HG03575 (cell line): ENCODE results near the gene ADAMTS19.

Experiments
- ATAC-seq: cut with Tn5 transposase; IDR thresholded peaks from one replicate; pipeline ENCODE4 v1.9.1; 2021; ENCODE audit not compliant: unreplicated experiment, insufficient number of reproducible peaks, low FRiP score; ENCODE audit errors: extremely low read depth

Gene ADAMTS19

DNA sequence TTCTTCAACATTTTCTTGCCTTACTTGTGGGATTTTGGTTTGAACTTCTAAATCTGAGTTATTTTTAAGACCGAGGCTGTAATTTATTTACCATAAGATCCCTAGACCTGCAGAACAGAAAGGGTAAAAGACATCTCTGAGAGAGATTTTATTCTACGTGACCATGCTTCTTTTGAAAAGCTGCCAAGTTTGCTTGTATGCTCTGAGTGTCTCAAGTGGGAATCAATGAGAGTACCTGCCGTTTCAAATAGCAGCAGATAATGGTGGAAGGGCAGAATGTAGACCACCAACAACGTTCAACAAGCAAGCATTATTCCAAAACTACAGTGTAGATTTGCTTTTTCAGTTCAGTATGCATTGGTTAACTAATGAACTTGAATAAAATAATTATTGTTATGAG lies 179.2 kb downstream of the ADAMTS19 start:
- no peak for ATAC-seq

- ATAC-seq: no peak
These were observed 192.4 kb downstream of the ADAMTS19 start for GRCh38 chr5:129652349-129653056.

DNA sequence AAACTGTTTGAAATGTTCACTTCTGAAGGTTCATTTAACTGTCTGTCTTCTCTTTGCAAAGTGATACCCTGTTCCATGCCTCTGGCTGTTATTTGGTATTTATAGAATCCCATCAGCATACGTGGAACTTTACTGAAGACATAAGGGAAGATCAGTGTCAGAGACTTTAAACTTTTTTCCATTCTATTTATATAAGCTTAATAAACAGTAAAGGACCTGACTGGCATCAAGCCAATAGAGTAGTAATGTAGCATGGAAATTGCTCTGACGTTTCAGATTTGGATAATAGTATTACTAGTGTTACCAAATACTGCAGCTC lies 192.9 kb downstream of the ADAMTS19 start:
- ATAC-seq: no peak

GRCh38 chr5:129653442-129653841 lies 193.3 kb downstream of the ADAMTS19 start:
- no peak for ATAC-seq

- no peak for ATAC-seq
These were observed 196.9 kb downstream of the ADAMTS19 start for GRCh38 chr5:129656952-129657351.

DNA sequence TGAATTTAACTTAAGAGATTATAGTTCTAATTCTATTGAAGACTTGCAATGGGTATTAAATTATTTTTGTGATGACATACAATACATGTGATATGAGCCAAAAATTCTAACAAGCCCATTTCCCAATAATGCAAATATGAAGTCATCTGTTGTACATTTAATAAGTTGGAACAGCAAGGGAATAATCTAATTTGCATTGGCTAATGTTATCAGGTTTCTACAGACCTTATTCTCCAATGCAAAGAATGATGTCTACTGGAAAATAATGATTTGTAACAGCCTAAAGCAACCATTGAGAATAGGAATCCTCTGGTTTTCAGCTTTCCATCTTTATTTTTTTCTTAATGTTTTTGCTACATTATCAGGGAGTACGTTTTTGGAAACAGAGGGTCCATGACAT lies 198.7 kb downstream of the ADAMTS19 start:
- no peak for ATAC-seq

DNA sequence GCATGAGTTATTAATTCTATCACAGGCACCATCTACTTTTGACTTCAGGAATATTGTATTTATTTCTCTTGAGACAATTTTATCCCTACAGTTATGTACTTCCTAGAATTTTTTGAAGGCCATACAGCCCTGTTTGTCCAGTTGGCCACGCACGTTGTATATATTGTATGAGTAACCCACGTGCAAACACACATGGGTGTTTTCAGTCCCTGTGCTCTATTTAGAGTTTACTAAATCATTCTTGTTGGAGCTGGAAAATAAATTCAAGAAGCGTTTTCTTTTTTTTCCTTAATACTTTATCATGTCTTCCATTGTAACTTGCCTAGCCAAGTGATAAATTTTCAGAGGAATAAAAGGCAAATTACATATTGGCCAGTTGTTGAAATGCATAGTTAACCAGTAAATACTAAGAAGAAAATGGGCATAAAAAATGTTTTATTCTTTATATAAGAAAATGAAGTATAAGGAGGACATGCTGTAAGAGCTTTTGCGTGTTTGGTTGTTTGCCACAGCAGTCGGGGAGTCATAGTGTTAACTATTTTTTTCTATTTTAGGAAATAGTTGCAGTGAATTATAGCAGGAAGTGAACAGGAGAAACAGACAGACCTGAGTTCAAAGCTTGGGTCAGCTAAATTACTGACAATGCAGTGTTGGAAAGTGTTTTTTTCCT lies 201.4 kb downstream of the ADAMTS19 start:
- no peak for ATAC-seq

DNA sequence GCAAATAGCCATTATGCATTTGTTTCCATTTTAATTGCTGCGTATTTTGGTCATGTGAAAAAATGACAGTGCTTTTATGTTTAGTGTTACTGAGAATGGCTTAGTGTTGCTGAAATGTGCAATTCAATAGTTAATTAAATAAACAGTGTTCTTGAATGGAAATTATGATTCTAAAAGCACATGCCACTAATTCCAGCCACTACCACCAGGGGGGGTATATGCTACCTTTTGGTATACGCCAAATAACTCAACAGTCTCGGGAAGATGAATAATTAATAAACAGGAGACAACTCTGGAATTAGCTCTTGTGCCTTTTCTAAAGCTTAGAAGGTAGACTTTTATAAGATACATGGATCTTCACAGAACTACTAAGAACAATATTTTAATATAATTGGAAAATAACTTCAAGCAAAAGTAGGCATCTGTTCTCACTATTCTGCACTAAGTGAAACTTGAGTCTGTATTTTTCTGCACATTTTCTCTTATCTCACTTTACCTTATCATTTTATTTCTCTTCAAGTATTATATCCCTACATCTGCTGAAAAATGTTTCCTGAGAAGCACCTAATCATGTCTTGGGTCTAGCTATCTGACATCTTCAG lies 204.3 kb downstream of the ADAMTS19 start:
- ATAC-seq: no peak

DNA sequence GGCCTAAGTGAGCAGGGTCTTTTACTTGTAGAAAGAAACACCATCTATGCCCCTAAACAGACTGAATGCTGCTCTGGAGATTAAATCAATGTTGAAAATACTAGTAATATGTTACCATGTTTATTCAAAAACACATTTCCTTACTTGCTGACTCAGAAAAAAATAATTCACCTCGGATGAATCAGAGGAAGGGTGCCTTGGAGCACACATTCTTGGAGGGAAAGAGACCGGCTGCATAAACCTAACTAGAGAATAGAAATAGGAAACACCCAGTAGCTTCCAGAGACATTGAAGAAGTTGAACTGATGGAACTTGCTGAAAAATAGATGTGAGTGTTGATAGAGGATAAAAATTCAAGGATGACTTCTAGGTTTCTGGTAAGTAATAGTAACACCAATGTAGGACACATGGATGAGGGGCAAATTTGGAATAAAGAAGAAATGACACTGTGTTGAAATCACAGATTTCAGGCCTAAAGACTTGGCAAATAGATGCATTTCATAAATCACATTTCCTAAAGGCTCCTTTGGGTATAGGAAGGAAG lies 210.9 kb downstream of the ADAMTS19 start:
- no peak for ATAC-seq

DNA sequence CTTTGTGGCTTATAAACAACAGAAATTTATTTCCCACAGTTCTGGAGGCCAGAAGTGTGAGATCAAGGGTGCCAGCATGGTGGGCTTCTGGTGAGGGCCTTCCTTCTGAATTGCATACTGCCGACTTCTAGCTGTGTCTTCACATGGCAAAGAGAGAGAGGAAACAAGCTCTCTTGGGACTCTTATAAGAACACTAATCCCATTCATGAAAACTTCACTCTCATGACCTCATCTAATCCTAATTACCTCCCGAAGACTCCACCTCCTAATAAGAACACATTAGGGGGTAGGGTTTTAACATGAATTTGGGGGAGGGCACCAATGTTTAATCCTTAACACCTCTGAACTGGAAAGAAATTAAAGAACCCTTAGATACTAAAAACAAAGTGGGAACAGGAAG lies 211.9 kb downstream of the ADAMTS19 start:
- no peak for ATAC-seq

DNA sequence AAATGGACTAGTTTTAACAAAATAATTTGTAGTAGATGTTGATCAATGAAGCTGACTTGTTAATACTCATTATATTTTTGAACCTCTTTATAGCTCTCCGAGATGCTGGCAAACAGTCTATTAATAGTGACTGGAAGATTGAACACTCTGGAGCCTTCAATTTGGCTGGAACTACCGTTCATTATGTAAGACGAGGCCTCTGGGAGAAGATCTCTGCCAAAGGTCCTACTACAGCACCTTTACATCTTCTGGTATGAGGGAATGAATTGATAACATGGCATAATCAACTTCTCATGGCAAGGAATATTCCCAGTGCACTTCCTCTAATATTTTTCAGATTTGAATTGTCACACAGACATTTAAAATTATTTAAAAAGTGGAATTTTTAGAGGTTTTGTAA lies 219.6 kb downstream of the ADAMTS19 start:
- no peak for ATAC-seq

DNA sequence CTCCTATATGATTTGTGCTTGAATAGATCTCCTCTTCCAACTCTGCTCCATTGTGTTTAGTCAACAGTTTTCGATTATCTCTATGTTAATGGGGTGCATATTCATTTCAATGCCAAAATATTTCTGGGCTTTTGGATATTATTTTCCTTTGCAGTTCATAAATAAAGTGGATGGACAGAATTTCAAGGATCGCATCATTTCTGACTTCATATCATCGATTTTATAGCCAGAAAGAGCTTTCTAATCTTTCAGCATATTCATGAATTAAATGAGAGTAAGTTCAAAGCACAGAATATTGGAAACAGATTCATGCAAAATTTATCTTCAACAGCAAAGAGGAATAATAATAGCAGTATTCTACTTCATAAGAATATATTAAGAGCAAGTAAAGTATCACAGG lies 227.8 kb downstream of the ADAMTS19 start:
- no peak for ATAC-seq

DNA sequence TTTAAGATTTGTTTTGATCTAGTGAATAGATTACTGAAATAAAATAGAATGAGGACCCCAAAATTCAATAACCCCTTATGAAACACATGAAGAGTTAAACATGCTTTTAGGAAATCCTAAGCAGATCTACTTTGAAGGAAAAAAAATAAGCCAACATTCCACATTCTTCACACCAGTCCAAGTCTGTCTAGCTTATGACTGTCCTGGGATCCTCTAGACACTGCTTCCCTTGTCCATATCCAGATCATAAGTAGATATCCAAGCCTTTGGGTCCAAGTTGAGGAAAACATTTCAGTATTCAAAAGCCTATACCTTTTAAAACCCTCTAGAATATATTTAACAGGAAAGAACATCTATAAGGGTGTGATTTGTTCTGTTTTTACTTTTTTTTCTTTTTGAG lies 228.9 kb downstream of the ADAMTS19 start:
- ATAC-seq: no peak

GRCh38 chr5:129691220-129691619 lies 231.1 kb downstream of the ADAMTS19 start:
- ATAC-seq: no peak

DNA sequence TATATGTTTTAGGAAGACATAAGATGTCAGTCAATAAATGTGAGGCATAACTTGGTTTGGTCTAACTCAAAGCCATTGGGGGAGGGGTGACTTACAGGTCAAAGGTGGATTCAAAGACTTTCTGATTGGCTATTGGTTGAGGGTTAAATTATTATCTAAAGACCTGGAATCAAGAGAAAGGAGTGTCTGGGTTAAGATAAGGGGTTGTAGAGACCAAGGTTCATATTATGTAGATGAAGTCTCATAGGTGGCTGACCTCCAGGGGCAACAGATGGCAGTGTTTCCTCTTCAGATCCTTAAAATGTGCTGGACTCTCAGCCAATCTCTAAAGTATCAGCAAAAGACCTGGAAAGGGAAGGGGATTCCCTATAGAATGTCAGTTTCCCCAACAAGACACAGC lies 236.5 kb downstream of the ADAMTS19 start:
- no peak for ATAC-seq

DNA sequence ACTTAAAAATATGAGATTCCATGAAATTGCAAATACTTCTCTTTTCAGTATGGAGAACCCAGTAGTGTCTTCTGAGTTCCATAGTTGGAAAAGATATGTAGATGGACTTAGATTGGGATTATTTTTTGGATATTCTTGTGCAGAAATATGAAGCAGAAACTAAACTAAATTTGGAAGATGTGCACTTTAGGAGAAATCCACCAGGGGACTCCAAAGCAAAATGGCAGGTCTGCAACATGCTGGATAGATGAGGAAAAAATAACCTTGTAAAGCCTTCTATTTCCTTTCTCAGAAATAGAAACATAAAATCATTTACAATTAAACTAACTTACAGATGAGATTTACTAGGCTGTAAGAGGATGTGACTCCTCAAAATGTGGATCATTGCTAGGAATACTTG lies 238.6 kb downstream of the ADAMTS19 start:
- no peak for ATAC-seq

GRCh38 chr5:129716235-129716634 lies 256.1 kb downstream of the ADAMTS19 start:
- no peak for ATAC-seq

- ATAC-seq: no peak
These were observed 256.6 kb downstream of the ADAMTS19 start for GRCh38 chr5:129716651-129717050.

DNA sequence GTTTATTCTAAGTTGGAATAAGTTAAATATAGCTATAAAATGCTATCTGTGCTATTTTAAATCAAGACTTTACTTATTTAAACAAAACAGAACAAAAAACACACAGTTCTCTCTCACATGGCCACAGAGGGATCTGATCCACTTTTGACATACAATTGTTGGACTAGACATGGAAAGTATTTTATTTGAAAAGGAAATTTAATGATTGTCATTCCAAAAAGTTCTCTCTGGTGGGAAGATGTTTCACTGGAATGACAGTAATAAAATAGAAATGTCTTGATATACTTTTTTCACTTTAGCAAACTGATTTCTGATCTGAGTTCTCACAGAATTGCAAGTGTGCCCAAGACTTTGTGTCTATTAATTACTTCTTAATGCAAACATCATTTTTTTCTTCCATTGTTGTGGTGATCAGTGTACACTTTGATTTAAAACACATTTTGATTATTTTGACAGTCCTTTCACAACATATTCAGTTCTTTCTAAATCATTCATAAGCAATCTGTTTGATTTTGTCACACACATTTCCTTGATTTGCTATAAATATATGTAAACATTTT lies 257.7 kb downstream of the ADAMTS19 start:
- ATAC-seq: no peak

DNA sequence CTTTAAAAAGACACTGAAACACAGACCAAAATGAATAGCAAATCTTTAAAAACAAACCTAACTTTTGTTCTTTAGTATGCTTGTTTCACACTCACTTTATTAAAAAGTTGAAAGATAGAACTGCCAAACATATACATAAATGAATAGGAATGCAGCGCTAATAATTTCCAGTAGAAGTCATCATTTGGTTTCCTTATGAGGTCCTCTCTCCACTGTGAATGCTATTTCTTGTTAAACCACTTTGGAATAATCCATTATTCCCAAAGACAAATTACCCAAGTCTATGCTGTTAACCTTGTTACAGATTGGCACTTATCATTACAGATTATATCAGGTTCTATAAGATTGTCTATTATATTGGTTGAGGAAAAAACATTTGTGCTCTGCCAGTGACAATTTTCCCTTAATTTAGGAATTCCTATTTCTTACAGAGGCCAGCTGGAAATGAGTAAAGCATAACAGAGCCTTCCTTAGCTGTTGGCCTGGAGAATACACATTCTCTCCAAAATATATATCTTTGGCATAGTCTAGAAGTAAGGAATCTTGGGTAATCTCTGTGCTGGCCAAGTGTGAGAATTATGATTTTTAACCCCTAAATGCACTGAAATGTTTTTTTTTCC lies 258.5 kb downstream of the ADAMTS19 start:
- no peak for ATAC-seq
